Esophagus squamous epithelium (tissue), 5 donors: ENCODE measurements around the gene DCTD. TPM values are rescaled to one million over a fixed set of nuclear protein-coding genes. Genes with fewer than 3 reads are reported as not detected.

ENCODE experiments used
- DNase-seq: peaks from one replicate; lab custom pipeline; 2025; lab: John Stamatoyannopoulos, UW
- H3K27ac ChIP-seq, 4 donors: fragments of 200-600 bp; sonication (generic); one replicate each; pipeline ENCODE4 v1.5.1; 2016 to 2019; ENCODE audit warnings: mild to moderate bottlenecking in 1 of 4
- H3K27me3 ChIP-seq, 4 donors: fragments of 200-600 bp; sonication (generic); 1 replicate in 3 of 4; 2 replicates in 1 of 4; pipeline versions ENCODE4 v1.5.1 to v1.6.0; 2017 to 2021; ENCODE audit warnings: antibody characterized with exemption in 1 of 4
- H3K36me3 ChIP-seq, 3 donors: fragments of 200-600 bp; sonication (generic); one replicate each; pipeline ENCODE4 v1.5.1; 2016 to 2019
- H3K4me1 ChIP-seq, 3 donors: fragments of 200-600 bp; sonication (generic); one replicate each; pipeline ENCODE4 v1.5.1; 2017 to 2019
- H3K4me3 ChIP-seq, 4 donors: fragments of 200-600 bp; sonication (generic); 1 replicate in 3 of 4; 2 replicates in 1 of 4; pipeline ENCODE4 v1.5.1; 2016 to 2019; ENCODE audit warnings: mild to moderate bottlenecking in 2 of 4, moderate library complexity in 1 of 4
- H3K9me3 ChIP-seq, 3 donors: fragments of 200-600 bp; sonication (generic); one replicate each; pipeline ENCODE4 v1.5.1; 2016 to 2019
- POLR2A ChIP-seq, 4 donors: fragments of 450-650 bp; IDR thresholded peaks; one replicate each; pipeline ENCODE4 v1.6.1; 2017; ENCODE audit warnings: antibody characterized with exemption in 4 of 4, mild to moderate bottlenecking in 4 of 4, moderate library complexity in 3 of 4
- WGBS, 2 donors: methylation state at CpG; one replicate each; pipeline ENCODE4 v1.1.5; 2018; 5-methylcytosine and 5-hydroxymethylcytosine counted together
- intact Hi-C: fragments of 100-400 bp; cut with DNase I; formaldehyde crosslinking; loops from one replicate; pipeline ENCODE4 v1.15.0; 2022
- total RNA-seq, 4 donors: library from RNA; depleted of rRNA; stranded (reverse); fragments of >200 nt; gene quantifications; one replicate each; pipeline ENCODE4 v1.1.0, GENCODE V29; 2016
- TF ChIP-seq, protein P1 (sequence below), 6 experiments: fragments of 450-650 bp in 4 of 6; fragments of 200-600 bp in 2 of 6; sonication (generic) in 2 of 6; IDR thresholded peaks; one replicate each; pipeline ENCODE4 v1.5.1; 2016 to 2019; ENCODE audit warnings: antibody characterized with exemption in 6 of 6, mild to moderate bottlenecking in 4 of 6, moderate library complexity in 4 of 6
- donor health status: DM: yes; HTN: yes; CAD: no.

Gene DCTD
- total RNA-seq, 4 donors from 2014 or later: 43.6 to 72.9 (median 57.2) TPM

DNA sequence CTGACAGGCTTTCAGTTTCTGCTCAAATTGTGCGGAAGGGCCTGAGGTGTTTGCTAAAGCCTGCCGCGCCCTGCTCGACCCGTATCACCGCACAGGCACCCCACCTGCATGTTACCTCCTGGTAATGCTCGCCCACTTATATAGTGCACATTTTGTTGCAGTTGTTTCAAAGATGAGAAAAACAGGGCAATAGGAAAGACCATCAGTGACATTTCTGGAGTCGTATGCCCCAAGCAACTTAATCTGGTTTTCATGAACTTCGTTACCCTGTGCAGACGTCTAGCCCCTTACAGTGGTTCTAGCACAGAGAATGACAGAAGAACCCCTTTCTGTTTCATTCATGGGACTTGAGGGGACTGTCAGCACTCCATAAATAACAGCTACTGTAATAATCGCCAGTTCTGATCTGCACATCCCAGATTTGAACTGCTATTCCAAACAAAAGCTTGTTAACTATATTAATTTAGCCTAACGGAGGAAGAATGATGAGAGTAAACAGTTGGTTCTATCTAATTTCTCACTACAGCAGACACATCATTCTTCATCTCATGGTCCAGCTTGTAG, 940 bp upstream of the DCTD start:
- DNase-seq: no peak
- peaks cover 0 to 24% (median 7%) of the 10 kb centered on the region in 3 donors for H3K36me3 ChIP-seq
- peak overlapping the region; percentile 95 to 97 (median 96) for H3K27ac ChIP-seq
- intact Hi-C loops: no loop called here
- peak overlapping the region; percentile 77 to 93 (median 90) for H3K4me3 ChIP-seq
- no peaks in the 10 kb centered on the region for H3K9me3 ChIP-seq
- H3K27me3 ChIP-seq: no peaks in the 10 kb centered on the region
- TF ChIP-seq, protein P1, sequence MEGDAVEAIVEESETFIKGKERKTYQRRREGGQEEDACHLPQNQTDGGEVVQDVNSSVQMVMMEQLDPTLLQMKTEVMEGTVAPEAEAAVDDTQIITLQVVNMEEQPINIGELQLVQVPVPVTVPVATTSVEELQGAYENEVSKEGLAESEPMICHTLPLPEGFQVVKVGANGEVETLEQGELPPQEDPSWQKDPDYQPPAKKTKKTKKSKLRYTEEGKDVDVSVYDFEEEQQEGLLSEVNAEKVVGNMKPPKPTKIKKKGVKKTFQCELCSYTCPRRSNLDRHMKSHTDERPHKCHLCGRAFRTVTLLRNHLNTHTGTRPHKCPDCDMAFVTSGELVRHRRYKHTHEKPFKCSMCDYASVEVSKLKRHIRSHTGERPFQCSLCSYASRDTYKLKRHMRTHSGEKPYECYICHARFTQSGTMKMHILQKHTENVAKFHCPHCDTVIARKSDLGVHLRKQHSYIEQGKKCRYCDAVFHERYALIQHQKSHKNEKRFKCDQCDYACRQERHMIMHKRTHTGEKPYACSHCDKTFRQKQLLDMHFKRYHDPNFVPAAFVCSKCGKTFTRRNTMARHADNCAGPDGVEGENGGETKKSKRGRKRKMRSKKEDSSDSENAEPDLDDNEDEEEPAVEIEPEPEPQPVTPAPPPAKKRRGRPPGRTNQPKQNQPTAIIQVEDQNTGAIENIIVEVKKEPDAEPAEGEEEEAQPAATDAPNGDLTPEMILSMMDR (IDR thresholded peaks at IDR 0.05): no peak
- no peak for TF ChIP-seq POLR2A (IDR thresholded peaks at IDR 0.05)
- 18 to 40% methylated on average over 5 to 12 of the region's 12 CpGs for WGBS, 2 donors
- H3K4me1 ChIP-seq: peaks cover 7 to 21% (median 13%) of the 10 kb centered on the region in 3 donors

DNA sequence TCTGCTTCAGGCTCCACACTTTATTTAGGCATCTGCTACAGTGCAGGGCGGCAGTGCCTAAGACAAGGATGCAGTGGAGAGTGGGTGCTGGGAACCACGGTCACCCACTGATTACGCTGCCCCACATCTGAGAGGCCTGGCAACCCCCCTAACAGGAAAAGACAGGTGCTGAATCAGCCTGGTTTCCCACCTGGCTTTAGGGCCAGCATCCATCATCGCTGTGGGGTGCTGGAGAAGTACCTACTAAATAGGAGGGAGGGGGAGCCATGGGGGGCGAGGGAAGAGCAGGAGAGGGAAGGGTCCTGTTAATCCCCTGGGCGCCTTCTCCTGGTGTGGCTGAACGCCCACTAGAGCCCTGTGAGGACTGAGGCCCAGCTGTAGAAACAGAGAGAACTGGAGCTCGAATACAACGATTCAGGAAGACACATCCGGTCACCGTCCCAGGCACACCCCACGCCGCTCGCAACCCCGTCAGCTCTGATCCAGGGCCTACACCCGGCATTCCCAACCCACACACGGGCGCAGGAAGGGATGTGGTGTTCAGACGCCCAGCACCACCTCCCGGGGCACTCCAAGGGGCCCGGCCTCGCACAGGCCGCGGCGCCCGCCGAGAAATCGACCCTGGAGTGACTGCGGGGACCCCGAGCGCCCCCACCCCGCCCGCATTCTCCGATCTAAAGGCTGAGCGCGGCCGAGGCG, 554 bp downstream of the DCTD start:
- WGBS, 2 donors: 35 to 56% methylated on average over 3 to 6 of the region's 38 CpGs
- peak; percentile 38 for DNase-seq
- peak overlapping the region; percentile 77 to 93 (median 90) for H3K4me3 ChIP-seq
- no peaks in the 10 kb centered on the region for H3K27me3 ChIP-seq
- intact Hi-C loops: no loop called here
- peak overlapping the region; percentile 95 to 97 (median 96) for H3K27ac ChIP-seq
- no peak for TF ChIP-seq POLR2A (IDR thresholded peaks at IDR 0.05)
- TF ChIP-seq, protein P1 (IDR thresholded peaks at IDR 0.05): no peak
- peaks cover 7 to 21% (median 13%) of the 10 kb centered on the region in 3 donors for H3K4me1 ChIP-seq
- no peaks in the 10 kb centered on the region for H3K9me3 ChIP-seq
- peaks cover 0 to 39% (median 7%) of the 10 kb centered on the region in 3 donors for H3K36me3 ChIP-seq

DNA sequence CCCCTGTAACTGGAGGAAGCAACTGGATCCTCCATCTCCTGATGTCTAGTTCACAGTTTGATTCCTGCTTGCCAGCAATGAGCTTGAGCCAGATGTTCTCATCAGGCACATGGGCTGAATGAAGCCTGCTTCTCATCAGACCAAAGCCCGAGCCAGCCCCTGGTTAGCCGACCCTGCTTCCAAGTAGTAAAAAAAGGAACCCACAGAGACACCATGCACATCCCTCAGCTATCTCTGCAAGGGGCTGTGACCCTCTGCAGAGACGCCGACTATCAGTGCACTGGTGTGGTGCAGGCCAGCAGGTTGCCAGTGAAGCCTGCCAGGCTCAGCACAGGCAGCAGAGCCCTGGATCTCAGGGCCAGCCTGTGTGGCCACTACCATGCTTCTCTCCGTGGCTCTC, 2.8 kb downstream of the DCTD start:
- no peak for DNase-seq
- H3K27ac ChIP-seq: no peak overlapping the region
- intact Hi-C loops: no loop called here
- H3K27me3 ChIP-seq: no peaks in the 10 kb centered on the region
- no peaks in the 10 kb centered on the region for H3K9me3 ChIP-seq
- peaks cover 7 to 61% (median 7%) of the 10 kb centered on the region in 3 donors for H3K36me3 ChIP-seq
- 83% methylated on average over 1 of the region's 5 CpGs; no CpG with 5 or more reads in 1 of the 2 donors for WGBS, 2 donors
- H3K4me1 ChIP-seq: peaks cover 7 to 21% (median 13%) of the 10 kb centered on the region in 3 donors
- no peak overlapping the region for H3K4me3 ChIP-seq
- no peak for TF ChIP-seq POLR2A (IDR thresholded peaks at IDR 0.05)
- TF ChIP-seq, protein P1 (IDR thresholded peaks at IDR 0.05): no peak

DNA sequence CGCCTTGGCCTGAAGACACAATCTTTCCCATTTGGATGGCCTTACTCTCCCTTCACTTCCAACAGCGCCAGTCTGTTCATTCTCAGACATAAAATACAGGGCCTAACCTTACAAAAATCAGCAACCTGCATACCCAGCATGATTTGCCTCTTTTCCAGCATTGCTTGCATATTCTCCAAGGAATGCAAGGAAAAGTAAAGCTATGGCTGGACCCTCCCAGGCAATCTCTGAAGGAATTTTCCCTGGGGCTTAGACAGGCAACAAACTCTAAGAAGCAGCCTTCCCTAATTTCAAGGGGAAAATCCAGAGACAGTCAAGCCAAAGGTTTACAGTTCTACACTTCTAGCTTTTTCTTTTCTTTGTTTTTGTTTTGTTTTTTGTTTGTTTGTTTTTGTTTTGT, 3.6 kb downstream of the DCTD start:
- Histone ChIP-seq H3K9me3 (no peaks in the 10 kb centered on the region), H3K27me3 (no peaks in the 10 kb centered on the region), H3K4me3 (no peak overlapping the region), H3K36me3 (peaks cover 7 to 69% (median 7%) of the 10 kb centered on the region in 3 donors), H3K4me1 (peaks cover 7 to 20% (median 13%) of the 10 kb centered on the region in 3 donors), H3K27ac (no peak overlapping the region)
- TF ChIP-seq, protein P1 (IDR thresholded peaks at IDR 0.05): no peak
- no peak for TF ChIP-seq POLR2A (IDR thresholded peaks at IDR 0.05)
- no peak for DNase-seq
- intact Hi-C loops: no loop called here
- 94 to 100% methylated on average over 2 of the region's 2 CpGs for WGBS, 2 donors

DNA sequence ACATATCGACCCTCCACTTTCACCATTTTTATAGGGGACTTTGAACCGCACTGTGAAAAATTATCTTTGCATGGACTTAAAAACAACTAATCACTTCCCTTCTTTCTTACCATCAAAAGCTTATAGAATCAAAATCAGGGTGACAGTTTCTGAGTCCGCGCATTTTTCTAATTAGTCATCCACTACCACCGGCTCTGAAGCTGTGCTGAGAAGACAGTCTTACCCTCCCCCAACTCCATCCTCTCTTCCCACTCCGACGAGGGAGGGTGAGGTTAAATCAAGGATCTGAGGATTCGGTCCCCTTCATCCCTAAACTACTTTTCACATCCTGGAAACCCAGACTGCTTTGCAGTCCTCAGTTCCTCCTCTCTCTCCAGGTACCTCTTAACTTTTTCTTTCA, 4.2 kb downstream of the DCTD start:
- WGBS, 2 donors: 89 to 91% methylated on average over 8 of the region's 8 CpGs

More for the DNA sequence above, 4.2 kb downstream of the DCTD start:
- no peaks in the 10 kb centered on the region for H3K9me3 ChIP-seq
- no peaks in the 10 kb centered on the region for H3K27me3 ChIP-seq
- no peak for DNase-seq
- H3K36me3 ChIP-seq: peaks cover 7 to 73% (median 7%) of the 10 kb centered on the region in 3 donors
- TF ChIP-seq, protein P1 (IDR thresholded peaks at IDR 0.05): no peak
- no peak for TF ChIP-seq POLR2A (IDR thresholded peaks at IDR 0.05)
- peaks cover 7 to 15% (median 8%) of the 10 kb centered on the region in 3 donors for H3K4me1 ChIP-seq
- no peak overlapping the region for H3K27ac ChIP-seq
- no peak overlapping the region for H3K4me3 ChIP-seq
- intact Hi-C loops: no loop called here
